ENCODE measurements around the gene COPS6. TPM values are rescaled to one million over a fixed set of nuclear protein-coding genes. Genes with fewer than 3 reads are reported as not detected.
A peak's percentile ranks its signal among the peaks of the same experiment; 100 is the strongest.

COPS6 gene
- total and polyA plus RNA-seq, 2 of the 4 experiments (the other 2 are of a cell fraction) = 185 to 325 TPM

DNA sequence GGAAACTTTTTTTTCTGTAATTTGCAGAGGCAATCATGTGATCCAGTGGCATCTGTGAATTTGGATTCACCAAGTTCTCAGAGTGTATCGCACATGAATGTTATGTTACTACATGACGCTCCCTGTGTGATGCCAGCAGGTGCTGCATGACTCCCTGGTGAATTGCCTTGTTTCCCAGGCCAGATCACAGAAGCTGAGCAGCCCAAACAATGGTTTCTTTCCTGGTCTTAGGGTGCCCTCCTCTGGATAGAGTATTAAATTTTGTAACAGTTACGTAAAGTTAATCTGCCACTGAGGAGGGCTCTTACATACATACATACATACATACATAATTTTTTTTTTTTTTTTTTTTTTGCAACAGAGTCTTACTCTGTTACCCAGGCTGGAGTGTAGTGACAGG lies 35.6 kb upstream of the COPS6 start:
- TF ChIP-seq CHD1 (IDR thresholded peaks at IDR 0.05; ENCODE audit: low read depth, low read length) (no peak), POLR2A (IDR thresholded peaks at IDR 0.05; ENCODE audit: low read depth, low read length) (no peak), MXI1 (IDR thresholded peaks at IDR 0.05; ENCODE audit: borderline replicate concordance, low read depth, low read length) (no peak), BHLHE40 (IDR thresholded peaks at IDR 0.05; ENCODE audit: low read depth, low read length) (no peak), NFE2L2 (IDR thresholded peaks at IDR 0.05; ENCODE audit: low read depth, low read length) (no peak), SMC3 (IDR thresholded peaks at IDR 0.05; ENCODE audit: low read depth, low read length) (peak; percentile 69), RAD21 (IDR thresholded peaks at IDR 0.05; ENCODE audit: low read length) (peak; percentile 81), RCOR1 (IDR thresholded peaks at IDR 0.05; ENCODE audit: insufficient replicate concordance, low read length) (peak; percentile 88), FOS (IDR thresholded peaks at IDR 0.05; ENCODE audit: low read depth, low read length) (no peak), MAFK (IDR thresholded peaks at IDR 0.05; ENCODE audit: low read depth, low read length) (no peak)
- TF ChIP-seq, protein P1, sequence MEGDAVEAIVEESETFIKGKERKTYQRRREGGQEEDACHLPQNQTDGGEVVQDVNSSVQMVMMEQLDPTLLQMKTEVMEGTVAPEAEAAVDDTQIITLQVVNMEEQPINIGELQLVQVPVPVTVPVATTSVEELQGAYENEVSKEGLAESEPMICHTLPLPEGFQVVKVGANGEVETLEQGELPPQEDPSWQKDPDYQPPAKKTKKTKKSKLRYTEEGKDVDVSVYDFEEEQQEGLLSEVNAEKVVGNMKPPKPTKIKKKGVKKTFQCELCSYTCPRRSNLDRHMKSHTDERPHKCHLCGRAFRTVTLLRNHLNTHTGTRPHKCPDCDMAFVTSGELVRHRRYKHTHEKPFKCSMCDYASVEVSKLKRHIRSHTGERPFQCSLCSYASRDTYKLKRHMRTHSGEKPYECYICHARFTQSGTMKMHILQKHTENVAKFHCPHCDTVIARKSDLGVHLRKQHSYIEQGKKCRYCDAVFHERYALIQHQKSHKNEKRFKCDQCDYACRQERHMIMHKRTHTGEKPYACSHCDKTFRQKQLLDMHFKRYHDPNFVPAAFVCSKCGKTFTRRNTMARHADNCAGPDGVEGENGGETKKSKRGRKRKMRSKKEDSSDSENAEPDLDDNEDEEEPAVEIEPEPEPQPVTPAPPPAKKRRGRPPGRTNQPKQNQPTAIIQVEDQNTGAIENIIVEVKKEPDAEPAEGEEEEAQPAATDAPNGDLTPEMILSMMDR (conservative IDR thresholded peaks at IDR 0.05; ENCODE audit: low read depth, low read length) = peak; percentile 58
- TF ChIP-seq, protein P2, sequence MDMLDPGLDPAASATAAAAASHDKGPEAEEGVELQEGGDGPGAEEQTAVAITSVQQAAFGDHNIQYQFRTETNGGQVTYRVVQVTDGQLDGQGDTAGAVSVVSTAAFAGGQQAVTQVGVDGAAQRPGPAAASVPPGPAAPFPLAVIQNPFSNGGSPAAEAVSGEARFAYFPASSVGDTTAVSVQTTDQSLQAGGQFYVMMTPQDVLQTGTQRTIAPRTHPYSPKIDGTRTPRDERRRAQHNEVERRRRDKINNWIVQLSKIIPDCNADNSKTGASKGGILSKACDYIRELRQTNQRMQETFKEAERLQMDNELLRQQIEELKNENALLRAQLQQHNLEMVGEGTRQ (IDR thresholded peaks at IDR 0.05; ENCODE audit: low read depth, low read length) = no peak
- no peak overlapping the region for H3K56ac ChIP-seq (ENCODE audit: extremely low read depth, insufficient read depth, low read length)
- intact Hi-C loops (cut with micrococcal nuclease) = loop anchor here (1.0 to 10.0 kb wide), 2 partner anchors 59 to 128 kb away; partner anchors contain the start of gene GJC3
- no peak overlapping the region; the same call in 1 of the 2 replicates for H2AK5ac ChIP-seq (ENCODE audit: low read depth, low read length)
- CTCF ChIA-PET = interaction anchor here (0.6 to 1.7 kb wide), 4 partner anchors 10 to 140 kb away, joined by 3 to 7 read pairs (median 5); no protein-coding TSS in a partner anchor
- 70% methylated on average over 2 of the region's 3 CpGs; no CpG with 5 or more reads in 1 of the 2 experiments for WGBS, 2 experiments (ENCODE audit: extremely low coverage in 2 of 2, insufficient read length in 1 of 2)
- H3K9me3 ChIP-seq (ENCODE audit: control insufficient read depth, insufficient read depth, low read length) = no peaks in the 10 kb centered on the region
- H3K79me1 ChIP-seq (ENCODE audit: low read depth in 1 of 2, low read length in 2 of 2) = peaks cover 12 to 33% of the 10 kb centered on the region in 2 experiments
- peaks cover 17% of the 10 kb centered on the region for H3K36me3 ChIP-seq (ENCODE audit: control insufficient read depth, insufficient read depth, low read length)
- H4K8ac ChIP-seq (ENCODE audit: low read depth in 2 of 2, low read length in 2 of 2) = no peak overlapping the region
- H3K18ac ChIP-seq (ENCODE audit: low read depth, low read length) = no peak overlapping the region
- H4K91ac ChIP-seq (ENCODE audit: insufficient read depth, low read depth, low read length) = no peak overlapping the region
- POLR2A ChIA-PET (ENCODE audit: unreplicated experiment) = interaction anchor here (0.6 kb wide), 1 partner anchor 1406 kb away, joined by 8 read pairs; no protein-coding TSS in a partner anchor
- H3K4me3 ChIP-seq (ENCODE audit: insufficient read depth, low read depth, low read length) = no peak overlapping the region
- no peaks in the 10 kb centered on the region for H3K9me1 ChIP-seq (ENCODE audit: insufficient read depth, low read length)
- no peak overlapping the region for H3K27ac ChIP-seq (ENCODE audit: insufficient read depth, low read length)
- no peak overlapping the region for H2AFZ ChIP-seq (replicated peaks; ENCODE audit: low read length, poor library complexity)
- H3K27me3 ChIP-seq (ENCODE audit: control insufficient read depth, insufficient read depth, low read length) = no peaks in the 10 kb centered on the region
- H3K4me1 ChIP-seq (ENCODE audit: control insufficient read depth, insufficient read depth, low read length) = peaks cover 4% of the 10 kb centered on the region; the same call in 1 of the 2 replicates
- H4K20me1 ChIP-seq (ENCODE audit: insufficient read depth, low read length) = peaks cover 3% of the 10 kb centered on the region; the same call in 1 of the 2 replicates
- H3K23ac ChIP-seq (ENCODE audit: low read depth, low read length) = no peak overlapping the region
- BruUV-seq (replicated peaks) = no TSS peak
- in situ Hi-C loops (cut with MboI; ENCODE audit: low sequenced_read_pairs) = loop anchor here (5.0 to 10.0 kb wide), 2 partner anchors 61 to 138 kb away; partner anchors contain the start of gene TRIM4
- no peak overlapping the region for H2BK15ac ChIP-seq (ENCODE audit: low read depth, low read length)
- peak; percentile 53 for ATAC-seq (ENCODE audit: low read depth)
- H3K9ac ChIP-seq (ENCODE audit: low read depth, low read length) = no peak overlapping the region
- no peak overlapping the region for H3K4me2 ChIP-seq (ENCODE audit: low read depth, low read length)
- peak overlapping the region; percentile 38 for H2AK9ac ChIP-seq (replicated peaks; ENCODE audit: low read depth, low read length, poor library complexity)
- H3K4ac ChIP-seq (ENCODE audit: low read depth, low read length) = no peak overlapping the region
- peak; percentile 86 for DNase-seq
- no peak overlapping the region for H4K5ac ChIP-seq (ENCODE audit: low read depth, low read length)
- no peak overlapping the region for H3K14ac ChIP-seq (replicated peaks; ENCODE audit: low read depth, low read length)
- H2BK20ac ChIP-seq (ENCODE audit: low read depth, low read length) = no peak overlapping the region
- no peak overlapping the region for H2BK5ac ChIP-seq (ENCODE audit: low read depth, low read length, poor library complexity, severe bottlenecking)
- dilution Hi-C loops (cut with HindIII; ENCODE audit: low sequenced_read_pairs, unreplicated experiment) = no loop called here
- H2BK120ac ChIP-seq (ENCODE audit: low read depth, low read length) = no peak overlapping the region
